K562 (cell line): ENCODE measurements around the gene SDSL. TPM values are rescaled to one million over a fixed set of nuclear protein-coding genes. Genes with fewer than 3 reads are reported as not detected.

Experiments
- NFYB ChIP-seq: IDR thresholded peaks from 2 replicates; pipeline ENCODE4 v1.6.1; 2011; ENCODE audit warnings: mild to moderate bottlenecking, moderate library complexity; ENCODE audit not compliant: insufficient read length; ENCODE audit errors: extremely low read depth
- ZNF239 ChIP-seq: fragments of 250-450 bp; sonication (Bioruptor Pico); IDR thresholded peaks from 2 replicates; pipeline ENCODE4 v1.4.0; 2020; ENCODE audit warnings: mild to moderate bottlenecking
- polyA plus RNA-seq, 8 experiments: library from polyadenylated mRNA; depleted of rRNA in 4 of 8; stranded (reverse) in 5 of 8; unstranded in 3 of 8; fragments of >200 nt; fragmentation: Nextera tagmentation in 2 of 8; fragmentation: Illumina TruSeq in 1 of 8; extraction: Ambion mirVana in 2 of 8; extraction: Trizol in 1 of 8; gene quantifications; 2 replicates each; pipeline versions ENCODE4 v1.2.1 to v1.2.3, GENCODE V29; 2011 to 2014; ENCODE audit warnings: inconsistent platforms in 1 of 8, missing spikeins in 1 of 8
- total RNA-seq, 7 experiments: library from RNA; depleted of rRNA in 6 of 7; stranded (reverse); fragments of >200 nt in 6 of 7; fragmentation: Illumina TruSeq in 2 of 7; extraction: Trizol in 2 of 7; gene quantifications; 2 replicates each; pipeline versions ENCODE4 v1.2.1 to v1.2.3, GENCODE V29; 2011 to 2021; ENCODE audit warnings: low replicate concordance in 1 of 7
- TF ChIP-seq, protein P1 (sequence below): fragments of 450-650 bp; formaldehyde crosslinking; IDR thresholded peaks from 2 replicates; pipeline ENCODE4 v1.4.0; 2022; ENCODE audit warnings: mild to moderate bottlenecking, moderate library complexity
- TF ChIP-seq, protein P2 (sequence below): fragments of 450-650 bp; conservative IDR thresholded peaks from 2 replicates; pipeline ENCODE4 v1.6.1; 2016; ENCODE audit warnings: missing genetic modification characterization, low read depth, mild to moderate bottlenecking, missing compliant biosample characterization, moderate library complexity
- TF ChIP-seq, protein P3 (sequence below), 2 experiments: fragments of 450-650 bp; IDR thresholded peaks; 2 replicates each; pipeline ENCODE4 v1.6.1; 2016; ENCODE audit warnings: mild to moderate bottlenecking in 2 of 2, borderline replicate concordance in 1 of 2, low read depth in 1 of 2, moderate library complexity in 1 of 2

The SDSL gene
- total and polyA plus RNA-seq, 9 of the 15 experiments (the other 6 are each of a cell fraction or from before 2014, with no cell fraction given), result 0.31 to 11.0 (median 7.4) TPM

DNA sequence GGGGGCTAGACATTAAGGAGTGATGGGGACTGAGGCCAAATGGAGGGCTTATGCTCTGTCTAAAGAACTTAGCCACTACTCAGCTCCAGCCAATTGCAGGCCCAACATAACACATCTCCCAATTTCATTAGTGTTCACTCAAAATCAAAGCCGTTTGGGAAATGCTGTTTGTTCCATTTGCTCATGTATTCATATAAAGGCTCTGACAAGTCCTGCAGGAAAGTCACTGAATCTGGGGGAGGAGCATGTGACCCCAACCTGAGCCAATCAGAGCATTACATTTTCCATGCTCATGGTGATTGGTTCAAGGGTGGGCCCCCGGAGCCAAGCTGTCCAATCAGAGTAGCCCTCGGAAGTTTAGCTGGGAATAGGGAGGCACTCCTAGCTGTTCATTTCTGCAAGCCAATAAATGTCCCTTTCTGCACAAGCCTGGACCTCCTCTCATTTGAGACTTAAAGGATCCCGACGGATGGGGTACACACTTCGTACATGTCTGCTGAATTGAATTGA, 20.9 kb downstream of the SDSL start (continued):
- TF ChIP-seq NFYB (peak; percentile 23), ZNF239 (CRISPR knock-in tag) (peak; percentile 99)
- TF ChIP-seq, protein P1, sequence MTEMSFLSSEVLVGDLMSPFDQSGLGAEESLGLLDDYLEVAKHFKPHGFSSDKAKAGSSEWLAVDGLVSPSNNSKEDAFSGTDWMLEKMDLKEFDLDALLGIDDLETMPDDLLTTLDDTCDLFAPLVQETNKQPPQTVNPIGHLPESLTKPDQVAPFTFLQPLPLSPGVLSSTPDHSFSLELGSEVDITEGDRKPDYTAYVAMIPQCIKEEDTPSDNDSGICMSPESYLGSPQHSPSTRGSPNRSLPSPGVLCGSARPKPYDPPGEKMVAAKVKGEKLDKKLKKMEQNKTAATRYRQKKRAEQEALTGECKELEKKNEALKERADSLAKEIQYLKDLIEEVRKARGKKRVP, result no peak
- TF ChIP-seq, protein P2, sequence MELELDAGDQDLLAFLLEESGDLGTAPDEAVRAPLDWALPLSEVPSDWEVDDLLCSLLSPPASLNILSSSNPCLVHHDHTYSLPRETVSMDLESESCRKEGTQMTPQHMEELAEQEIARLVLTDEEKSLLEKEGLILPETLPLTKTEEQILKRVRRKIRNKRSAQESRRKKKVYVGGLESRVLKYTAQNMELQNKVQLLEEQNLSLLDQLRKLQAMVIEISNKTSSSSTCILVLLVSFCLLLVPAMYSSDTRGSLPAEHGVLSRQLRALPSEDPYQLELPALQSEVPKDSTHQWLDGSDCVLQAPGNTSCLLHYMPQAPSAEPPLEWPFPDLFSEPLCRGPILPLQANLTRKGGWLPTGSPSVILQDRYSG, result no peak
- TF ChIP-seq, protein P3, sequence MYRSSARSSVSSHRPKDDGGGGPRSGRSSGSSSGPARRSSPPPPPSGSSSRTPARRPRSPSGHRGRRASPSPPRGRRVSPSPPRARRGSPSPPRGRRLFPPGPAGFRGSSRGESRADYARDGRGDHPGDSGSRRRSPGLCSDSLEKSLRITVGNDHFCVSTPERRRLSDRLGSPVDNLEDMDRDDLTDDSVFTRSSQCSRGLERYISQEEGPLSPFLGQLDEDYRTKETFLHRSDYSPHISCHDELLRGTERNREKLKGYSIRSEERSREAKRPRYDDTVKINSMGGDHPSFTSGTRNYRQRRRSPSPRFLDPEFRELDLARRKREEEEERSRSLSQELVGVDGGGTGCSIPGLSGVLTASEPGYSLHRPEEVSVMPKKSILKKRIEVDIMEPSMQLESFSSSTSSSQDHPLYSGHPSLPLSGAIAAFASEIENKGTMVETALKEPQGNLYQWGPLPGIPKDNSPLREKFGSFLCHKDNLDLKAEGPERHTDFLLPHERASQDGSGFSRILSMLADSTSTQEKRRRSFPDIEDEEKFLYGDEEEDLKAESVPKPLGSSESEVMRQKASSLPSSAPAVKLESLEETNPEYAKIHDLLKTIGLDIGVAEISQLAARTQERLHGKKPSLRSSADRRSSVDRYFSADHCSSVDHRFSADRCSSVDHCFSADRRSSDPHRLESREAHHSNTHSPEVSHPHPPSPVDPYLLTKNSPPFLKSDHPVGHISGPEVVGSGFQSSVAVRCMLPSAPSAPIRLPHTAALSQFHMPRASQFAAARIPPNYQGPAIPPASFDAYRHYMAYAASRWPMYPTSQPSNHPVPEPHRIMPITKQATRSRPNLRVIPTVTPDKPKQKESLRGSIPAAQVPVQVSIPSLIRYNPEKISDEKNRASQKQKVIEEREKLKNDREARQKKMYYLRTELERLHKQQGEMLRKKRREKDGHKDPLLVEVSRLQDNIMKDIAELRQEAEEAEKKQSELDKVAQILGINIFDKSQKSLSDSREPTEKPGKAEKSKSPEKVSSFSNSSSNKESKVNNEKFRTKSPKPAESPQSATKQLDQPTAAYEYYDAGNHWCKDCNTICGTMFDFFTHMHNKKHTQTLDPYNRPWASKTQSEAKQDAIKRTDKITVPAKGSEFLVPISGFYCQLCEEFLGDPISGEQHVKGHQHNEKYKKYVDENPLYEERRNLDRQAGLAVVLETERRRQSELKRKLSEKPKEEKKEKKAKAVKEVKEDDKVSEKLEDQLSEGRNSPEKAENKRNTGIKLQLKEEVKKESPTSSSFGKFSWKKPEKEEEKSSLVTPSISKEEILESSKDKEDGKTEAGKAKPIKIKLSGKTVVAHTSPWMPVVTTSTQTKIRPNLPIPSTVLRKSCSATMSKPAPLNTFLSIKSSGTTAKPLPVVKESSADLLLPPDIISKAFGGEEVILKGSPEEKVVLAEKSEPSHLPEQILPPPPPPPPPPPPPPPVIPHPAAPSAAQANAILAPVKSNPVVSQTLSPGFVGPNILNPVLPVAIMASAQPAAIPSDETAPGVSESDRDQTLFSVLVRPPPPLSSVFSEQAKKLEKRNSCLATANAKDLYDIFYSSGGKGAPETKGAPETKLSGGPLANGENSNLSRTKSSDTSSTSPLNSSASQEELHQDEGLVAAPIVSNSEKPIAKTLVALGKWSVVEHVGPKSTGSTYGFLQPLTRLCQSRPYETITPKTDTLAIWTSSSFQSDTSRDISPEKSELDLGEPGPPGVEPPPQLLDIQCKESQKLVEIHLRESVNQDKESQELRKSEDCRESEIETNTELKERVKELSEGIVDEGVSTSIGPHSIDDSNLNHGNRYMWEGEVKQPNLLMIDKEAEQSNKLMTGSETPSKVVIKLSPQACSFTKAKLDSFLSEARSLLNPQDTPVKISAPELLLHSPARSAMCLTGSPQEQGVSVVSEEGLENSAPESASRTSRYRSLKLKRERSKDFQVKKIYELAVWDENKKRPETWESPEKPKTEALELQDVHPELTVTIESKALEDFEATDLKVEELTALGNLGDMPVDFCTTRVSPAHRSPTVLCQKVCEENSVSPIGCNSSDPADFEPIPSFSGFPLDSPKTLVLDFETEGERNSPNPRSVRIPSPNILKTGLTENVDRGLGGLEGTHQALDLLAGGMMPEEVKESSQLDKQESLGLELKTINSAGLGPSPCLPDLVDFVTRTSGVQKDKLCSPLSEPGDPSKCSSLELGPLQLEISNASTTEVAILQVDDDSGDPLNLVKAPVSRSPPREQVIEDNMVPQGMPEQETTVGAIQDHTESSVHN (IDR thresholded peaks at IDR 0.05; ENCODE audit: borderline replicate concordance in 1 of 2, low read depth in 1 of 2), result no peak
